ENCODE measurements around the gene MYOZ3.
A peak's percentile ranks its signal among the peaks of the same experiment; 100 is the strongest.

Gene MYOZ3

GRCh38 chr5:150653145-150653761 is 7.8 kb upstream of the MYOZ3 start:
- in situ Hi-C loops (cut with MboI; ENCODE audit: low pct_unique_long_range_greater_than_20kb, low sequenced_read_pairs), result loop anchor here (10.0 kb wide), 1 partner anchor 88 kb away; no protein-coding TSS in a partner anchor
- no peak for DNase-seq

DNA sequence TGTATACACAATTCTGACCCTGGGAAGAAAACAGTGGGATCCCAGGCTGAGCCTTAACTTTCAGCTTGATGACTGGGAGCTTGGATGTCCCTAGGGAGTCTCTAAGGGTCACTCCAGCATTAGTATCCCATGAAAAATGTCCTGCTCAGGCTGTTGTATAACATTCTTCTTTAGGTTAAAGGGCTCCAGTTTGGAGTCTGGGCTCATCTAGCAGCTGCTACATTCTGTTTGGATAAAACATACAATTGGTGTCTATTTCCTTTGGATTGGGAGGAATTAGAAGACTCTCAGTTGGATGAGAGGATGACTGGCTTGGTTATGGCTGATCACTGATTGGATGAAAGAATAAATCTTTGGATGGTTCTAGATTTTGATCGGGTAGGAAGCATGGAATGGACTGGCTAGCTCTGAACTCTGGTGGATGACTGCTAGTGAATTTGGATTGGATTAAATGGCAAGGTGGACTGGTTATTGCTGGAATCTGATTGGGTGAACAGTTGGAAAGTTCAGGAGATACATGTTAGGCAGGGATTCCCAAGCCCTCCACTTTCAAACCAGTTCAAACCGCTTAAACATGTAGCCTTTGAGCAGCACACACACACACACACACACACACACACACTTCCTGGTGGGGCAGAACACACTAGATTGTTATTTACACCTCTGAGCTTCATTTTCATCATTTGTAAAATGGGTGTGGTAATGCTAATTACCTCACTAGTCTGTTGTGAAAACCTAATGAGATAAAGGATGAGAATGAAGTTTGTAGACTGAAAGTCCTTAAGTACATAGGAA is 7.1 kb upstream of the MYOZ3 start:
- in situ Hi-C loops (cut with MboI; ENCODE audit: low pct_unique_long_range_greater_than_20kb, low sequenced_read_pairs), result loop anchor here (10.0 kb wide), 1 partner anchor 89 kb away; no protein-coding TSS in a partner anchor
- no peak for DNase-seq

DNA sequence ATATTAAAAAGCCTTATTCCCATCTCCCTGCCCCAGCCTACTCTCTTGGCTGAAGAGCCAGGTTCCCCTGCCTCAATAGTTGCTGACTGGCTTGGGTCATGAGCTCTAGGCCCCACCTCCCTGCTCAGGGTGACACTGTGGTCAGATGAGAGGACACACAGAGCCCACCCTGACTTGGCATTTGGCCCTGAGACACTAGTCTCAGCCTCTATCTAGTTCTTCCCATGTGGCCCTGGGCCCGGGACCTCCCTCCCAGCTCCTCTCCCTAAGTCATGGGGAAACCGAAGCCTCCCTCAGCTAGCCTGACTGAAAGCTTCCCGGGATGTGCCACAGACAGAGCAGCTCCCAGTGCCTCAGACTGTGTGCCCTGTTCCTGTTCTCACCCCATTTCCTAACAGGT is 5.8 kb upstream of the MYOZ3 start:
- no peak for DNase-seq
- in situ Hi-C loops (cut with MboI; ENCODE audit: low pct_unique_long_range_greater_than_20kb, low sequenced_read_pairs), result loop anchor here (10.0 kb wide), 1 partner anchor 90 kb away; no protein-coding TSS in a partner anchor

DNA sequence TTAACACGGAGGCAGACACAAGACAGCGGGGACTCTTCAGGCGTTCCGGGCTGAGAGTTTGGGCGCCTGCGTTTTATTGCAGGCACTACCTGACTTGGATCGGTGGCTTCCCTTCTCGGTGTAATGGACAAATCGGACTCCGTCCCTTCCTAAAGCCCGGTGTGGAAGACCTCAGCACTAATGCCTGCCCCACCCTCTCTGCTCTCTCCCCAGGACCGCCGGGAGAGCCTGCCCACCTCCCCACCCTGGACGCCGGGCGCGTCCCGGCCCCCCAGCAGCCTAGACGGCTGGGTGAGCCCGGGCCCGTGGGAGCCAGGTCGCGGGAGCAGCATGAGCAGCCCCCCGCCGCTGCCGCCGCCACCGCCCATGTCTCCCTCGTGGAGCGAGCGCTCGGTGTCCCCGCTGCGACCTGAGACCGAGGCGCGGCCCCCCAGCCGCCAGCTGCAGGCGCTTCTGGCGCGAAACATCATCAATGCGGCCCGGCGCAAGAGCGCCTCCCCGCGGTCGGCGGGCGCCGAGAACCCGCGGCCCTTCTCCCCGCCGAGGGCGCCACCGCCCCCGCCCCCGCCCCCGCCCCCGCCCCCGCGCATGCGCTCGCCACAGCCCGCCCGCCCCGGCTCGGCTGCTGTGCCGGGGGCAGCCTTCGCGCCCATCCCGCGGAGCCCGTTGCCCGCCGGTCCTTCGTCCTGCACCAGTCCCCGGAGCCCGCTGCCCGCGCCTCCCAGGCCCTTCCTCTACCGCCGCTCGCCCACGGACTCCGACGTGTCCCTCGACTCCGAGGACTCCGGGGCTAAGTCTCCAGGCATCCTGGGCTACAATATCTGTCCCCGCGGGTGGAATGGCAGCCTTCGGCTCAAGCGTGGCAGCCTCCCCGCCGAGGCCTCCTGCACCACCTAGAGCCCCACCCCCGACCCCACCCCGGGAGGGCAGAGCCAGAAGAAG is 4.6 kb upstream of the MYOZ3 start:
- peak; percentile 88 for DNase-seq
- in situ Hi-C loops (cut with MboI; ENCODE audit: low pct_unique_long_range_greater_than_20kb, low sequenced_read_pairs), result loop anchor here (10.0 kb wide), 1 partner anchor 92 kb away; no protein-coding TSS in a partner anchor

DNA sequence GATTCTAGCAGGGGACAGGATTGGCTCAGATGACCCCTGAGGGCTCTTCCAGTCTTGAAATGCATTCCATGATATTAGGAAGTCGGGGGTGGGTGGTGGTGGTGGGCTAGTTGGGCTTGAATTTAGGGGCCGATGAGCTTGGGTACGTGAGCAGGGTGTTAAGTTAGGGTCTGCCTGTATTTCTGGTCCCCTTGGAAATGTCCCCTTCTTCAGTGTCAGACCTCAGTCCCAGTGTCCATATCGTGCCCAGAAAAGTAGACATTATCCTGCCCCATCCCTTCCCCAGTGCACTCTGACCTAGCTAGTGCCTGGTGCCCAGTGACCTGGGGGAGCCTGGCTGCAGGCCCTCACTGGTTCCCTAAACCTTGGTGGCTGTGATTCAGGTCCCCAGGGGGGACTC is 2.9 kb upstream of the MYOZ3 start:
- DNase-seq, result no peak

GRCh38 chr5:150658699-150659265 is 2.3 kb upstream of the MYOZ3 start:
- DNase-seq, result no peak
- in situ Hi-C loops (cut with MboI; ENCODE audit: low pct_unique_long_range_greater_than_20kb, low sequenced_read_pairs), result loop anchor here (10.0 kb wide), 1 partner anchor 94 kb away; no protein-coding TSS in a partner anchor

More for the DNA sequence above, 2.9 kb upstream of the MYOZ3 start:
- in situ Hi-C loops (cut with MboI; ENCODE audit: low pct_unique_long_range_greater_than_20kb, low sequenced_read_pairs), result loop anchor here (10.0 kb wide), 1 partner anchor 93 kb away; no protein-coding TSS in a partner anchor

DNA sequence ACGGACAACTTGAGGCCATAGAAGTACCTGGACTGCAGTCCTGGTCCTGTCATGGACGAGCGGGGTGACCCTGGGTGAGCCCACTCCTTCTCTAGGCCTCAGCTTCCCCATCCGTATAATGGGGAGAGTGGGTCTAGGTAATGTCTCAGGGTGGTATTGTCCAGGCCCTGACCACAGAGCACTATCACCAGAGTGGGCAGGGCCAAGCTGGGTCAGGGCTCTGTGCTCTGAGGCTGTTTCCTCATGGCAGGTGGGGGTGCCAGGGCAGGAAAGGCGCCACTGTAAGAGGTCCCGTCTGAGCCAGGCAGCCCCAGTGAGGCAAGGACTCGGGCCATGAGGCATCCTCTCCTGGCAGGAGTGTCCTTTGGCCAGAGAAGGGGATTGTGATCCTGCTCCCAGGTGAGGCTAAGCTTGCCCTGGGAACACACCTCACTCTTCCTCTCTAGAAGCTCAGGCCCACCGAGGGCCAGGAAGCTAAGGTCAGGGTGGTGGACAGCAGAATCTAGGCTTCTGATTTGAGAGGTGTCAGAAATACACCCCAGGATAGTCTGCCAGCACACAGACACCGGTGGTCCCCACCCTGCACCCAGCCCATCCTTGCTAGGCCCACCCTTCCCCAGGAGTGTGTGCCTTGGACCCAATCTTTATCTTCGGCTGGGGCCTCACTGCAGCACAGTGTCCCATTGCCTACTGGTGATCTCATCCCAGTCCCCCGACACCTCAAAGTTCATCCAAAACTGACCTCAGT is 1.5 kb upstream of the MYOZ3 start:
- no peak for DNase-seq
- in situ Hi-C loops (cut with MboI; ENCODE audit: low pct_unique_long_range_greater_than_20kb, low sequenced_read_pairs), result loop anchor here (10.0 kb wide), 1 partner anchor 95 kb away; no protein-coding TSS in a partner anchor

DNA sequence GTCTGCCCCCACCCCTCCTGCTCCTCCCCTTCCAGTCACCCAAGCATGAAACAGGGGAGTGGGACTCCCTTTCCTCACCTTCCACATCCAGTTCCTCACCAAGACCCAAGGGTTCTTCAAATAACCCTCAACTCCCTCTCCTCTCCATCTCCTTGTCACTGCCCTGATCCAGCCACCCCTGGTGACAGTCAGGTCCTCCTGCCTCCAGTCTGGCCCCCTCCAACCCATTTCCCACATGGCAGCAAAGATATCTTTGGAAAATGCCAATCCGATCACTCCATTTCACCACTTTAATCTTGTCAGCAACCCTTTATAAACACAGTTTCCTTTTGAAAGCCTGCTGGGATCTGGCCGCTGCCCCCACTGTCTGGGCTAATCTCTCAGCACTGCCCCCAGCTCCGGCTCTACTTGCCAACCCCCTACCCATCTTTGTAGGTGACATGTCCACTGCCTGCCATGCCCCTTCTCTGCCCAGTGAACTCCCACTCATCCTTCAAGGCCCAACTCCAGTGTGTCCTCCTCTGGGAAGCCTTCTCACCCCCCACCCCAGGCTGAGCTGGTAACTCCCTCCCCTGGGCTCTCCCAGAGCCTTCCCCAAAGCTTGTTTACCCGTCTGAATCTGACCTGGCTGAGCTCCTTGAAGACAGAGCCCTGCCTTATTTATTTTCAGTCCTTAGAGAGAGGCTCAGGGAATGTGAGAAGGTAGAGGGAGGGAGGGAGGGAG is 781 bp upstream of the MYOZ3 start:
- DNase-seq, result no peak

GRCh38 chr5:150661821-150662596 is 958 bp downstream of the MYOZ3 start:
- in situ Hi-C loops (cut with MboI; ENCODE audit: low pct_unique_long_range_greater_than_20kb, low sequenced_read_pairs), result no loop called here

More for the DNA sequence above, 781 bp upstream of the MYOZ3 start:
- in situ Hi-C loops (cut with MboI; ENCODE audit: low pct_unique_long_range_greater_than_20kb, low sequenced_read_pairs), result no loop called here

GRCh38 chr5:150662731-150663516 is 1.9 kb downstream of the MYOZ3 start:
- in situ Hi-C loops (cut with MboI; ENCODE audit: low pct_unique_long_range_greater_than_20kb, low sequenced_read_pairs), result no loop called here
- DNase-seq, result no peak

More at GRCh38 chr5:150661821-150662596, 958 bp downstream of the MYOZ3 start:
- DNase-seq, result no peak

GRCh38 chr5:150663936-150664335 is 2.9 kb downstream of the MYOZ3 start:
- in situ Hi-C loops (cut with MboI; ENCODE audit: low pct_unique_long_range_greater_than_20kb, low sequenced_read_pairs), result no loop called here

DNA sequence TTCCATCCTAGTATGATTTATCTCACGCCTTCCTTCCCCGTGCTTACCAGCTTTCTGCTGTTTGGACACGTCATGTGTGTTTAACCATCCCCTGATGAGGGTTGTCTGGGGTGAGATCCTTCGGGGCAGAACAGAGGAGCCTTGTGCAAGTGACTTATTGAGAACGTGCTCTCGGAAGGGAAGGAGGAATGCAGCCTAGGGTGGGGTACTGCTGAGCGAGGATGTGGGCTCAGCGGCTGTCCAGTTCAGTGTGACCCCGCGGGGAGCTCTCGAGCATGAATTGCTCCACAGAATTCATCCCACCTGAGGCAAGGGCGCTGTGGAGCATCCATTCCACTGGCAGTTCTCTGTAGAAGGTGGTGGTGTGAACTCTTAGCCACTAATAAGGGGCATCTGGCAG is 4.0 kb downstream of the MYOZ3 start:
- in situ Hi-C loops (cut with MboI; ENCODE audit: low pct_unique_long_range_greater_than_20kb, low sequenced_read_pairs), result no loop called here
- no peak for DNase-seq

More at GRCh38 chr5:150663936-150664335, 2.9 kb downstream of the MYOZ3 start:
- no peak for DNase-seq

DNA sequence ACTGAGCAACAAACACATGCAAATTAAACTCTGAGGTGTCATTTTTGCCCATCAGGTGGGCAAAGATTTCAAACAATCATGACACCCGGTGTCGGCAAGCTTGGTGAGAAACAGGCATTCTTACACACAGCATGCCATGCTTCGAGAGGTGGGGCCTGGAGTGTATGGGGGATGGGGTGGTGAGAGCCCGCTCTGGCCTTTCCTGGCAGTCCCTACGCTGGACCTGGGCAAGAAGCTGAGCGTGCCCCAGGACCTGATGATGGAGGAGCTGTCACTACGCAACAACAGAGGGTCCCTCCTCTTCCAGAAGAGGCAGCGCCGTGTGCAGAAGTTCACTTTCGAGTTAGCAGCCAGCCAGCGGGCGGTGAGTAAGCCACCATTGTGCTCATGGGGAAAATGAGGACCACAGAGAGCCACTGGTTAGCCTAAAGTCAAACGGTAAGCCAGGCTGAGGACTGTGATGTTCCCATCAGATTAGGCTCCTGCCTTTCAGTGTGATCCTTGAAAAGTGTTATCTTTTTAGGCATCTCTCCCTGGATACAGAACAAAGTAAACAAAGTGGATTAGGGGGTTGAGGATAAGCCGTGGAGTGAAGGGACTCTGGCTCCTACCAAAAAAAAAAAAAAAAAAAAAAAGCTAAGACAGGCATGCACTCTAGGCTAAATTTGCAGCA is 9.4 kb downstream of the MYOZ3 start:
- no peak for DNase-seq
- in situ Hi-C loops (cut with MboI; ENCODE audit: low pct_unique_long_range_greater_than_20kb, low sequenced_read_pairs), result no loop called here

DNA sequence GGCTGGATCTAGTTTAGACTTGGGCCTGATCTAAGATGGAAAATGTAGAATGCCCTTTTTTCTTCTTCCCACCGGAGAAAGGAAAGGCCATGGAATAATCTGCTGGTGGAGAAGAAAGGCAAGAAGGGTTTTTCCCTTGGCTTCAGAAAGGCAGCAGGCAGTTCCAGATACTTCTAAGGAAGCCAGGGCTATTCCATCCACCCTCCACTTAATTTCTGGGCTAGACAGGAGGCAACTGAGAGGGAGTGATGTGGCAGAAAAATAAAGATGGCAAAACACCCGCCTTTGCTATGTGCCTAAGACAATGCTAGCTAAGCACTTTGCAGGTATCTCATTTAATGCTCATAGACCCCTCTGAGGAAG is 9.9 kb downstream of the MYOZ3 start:
- in situ Hi-C loops (cut with MboI; ENCODE audit: low pct_unique_long_range_greater_than_20kb, low sequenced_read_pairs), result no loop called here
- DNase-seq, result no peak

DNA sequence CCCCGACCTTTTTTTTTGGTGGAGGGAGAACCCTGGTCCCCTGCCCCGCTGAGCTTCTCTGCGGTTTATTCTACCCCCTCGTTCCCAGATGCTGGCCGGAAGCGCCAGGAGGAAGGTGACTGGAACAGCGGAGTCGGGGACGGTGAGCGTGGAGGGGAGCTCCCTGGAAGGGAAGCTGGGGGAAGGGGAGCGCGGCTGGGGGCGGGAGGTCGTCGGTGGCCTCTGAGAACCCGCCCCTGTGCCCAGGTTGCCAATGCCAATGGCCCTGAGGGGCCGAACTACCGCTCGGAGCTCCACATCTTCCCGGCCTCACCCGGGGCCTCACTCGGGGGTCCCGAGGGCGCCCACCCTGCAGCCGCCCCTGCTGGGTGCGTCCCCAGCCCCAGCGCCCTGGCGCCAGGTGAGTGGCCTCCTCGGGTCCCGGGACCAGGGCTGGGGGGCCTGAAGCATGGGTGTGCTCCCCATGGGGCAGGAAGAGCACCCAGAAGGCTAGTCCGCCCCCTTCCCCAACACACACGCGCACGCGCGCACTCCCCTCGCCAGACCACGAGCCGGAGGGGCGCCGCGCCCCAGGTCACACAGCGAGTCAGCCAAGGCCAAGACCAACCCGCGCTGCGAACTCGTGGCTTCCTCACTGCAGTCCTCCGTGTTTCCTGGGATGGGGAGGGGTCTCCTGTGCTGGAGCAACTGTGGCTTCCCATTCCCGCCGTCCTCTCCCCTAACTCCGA is 10.6 kb downstream of the MYOZ3 start:
- DNase-seq, result peak; percentile 51
- in situ Hi-C loops (cut with MboI; ENCODE audit: low pct_unique_long_range_greater_than_20kb, low sequenced_read_pairs), result no loop called here
